Measurements from ENCODE around the gene PHTF2. TPM values are rescaled to one million over a fixed set of nuclear protein-coding genes. Genes with fewer than 3 reads are reported as not detected.

The PHTF2 gene
- total and polyA plus RNA-seq, 2 experiments from 2014 or later: 22.0 to 29.9 TPM

GRCh38 chr7:77786741-77787140 is 11.8 kb upstream of the PHTF2 start:
- DNase-seq: no peak
- TF ChIP-seq EZH2 (IDR thresholded peaks at IDR 0.05; ENCODE audit: insufficient read depth, poor library complexity, severe bottlenecking) (no peak), EZH2phosphoT487 (IDR thresholded peaks at IDR 0.05; ENCODE audit: insufficient read depth, low read depth) (no peak)
- Histone ChIP-seq H3K4me3 (no peak overlapping the region), H3K27me3 (replicated peaks; ENCODE audit: insufficient read depth) (no peaks in the 10 kb centered on the region), H3F3A (ENCODE audit: insufficient read depth) (no peaks in the 10 kb centered on the region), H3K9me3 (ENCODE audit: low read depth) (no peaks in the 10 kb centered on the region), H4K20me1 (ENCODE audit: insufficient read depth) (no peaks in the 10 kb centered on the region), H3K9me2 (ENCODE audit: insufficient read depth) (no peaks in the 10 kb centered on the region), H3K9ac (no peak overlapping the region), H3K4me2 (ENCODE audit: unreplicated experiment) (no peak overlapping the region), H3K27ac (no peak overlapping the region), H3K36me3 (ENCODE audit: low read depth) (0 out of 2 replicates have a peak, but pooled peaks cover 8% of the 10 kb centered on the region), H3K4me1 (ENCODE audit: insufficient read depth) (no peaks in the 10 kb centered on the region), H3K79me2 (ENCODE audit: insufficient read depth) (no peaks in the 10 kb centered on the region), H2AFZ (no peak overlapping the region)
- in situ Hi-C loops (cut with MboI): no loop called here

- H3K9me2 ChIP-seq (ENCODE audit: insufficient read depth): no peaks in the 10 kb centered on the region
- H4K20me1 ChIP-seq (ENCODE audit: insufficient read depth): no peaks in the 10 kb centered on the region
- no peak overlapping the region for H3K4me2 ChIP-seq (ENCODE audit: unreplicated experiment)
- TF ChIP-seq EZH2phosphoT487 (IDR thresholded peaks at IDR 0.05; ENCODE audit: insufficient read depth, low read depth) (no peak), EZH2 (IDR thresholded peaks at IDR 0.05; ENCODE audit: insufficient read depth, poor library complexity, severe bottlenecking) (no peak)
- H3K79me2 ChIP-seq (ENCODE audit: insufficient read depth): peaks cover 3% of the 10 kb centered on the region
- H3K27me3 ChIP-seq (replicated peaks; ENCODE audit: insufficient read depth): no peaks in the 10 kb centered on the region
- no peak overlapping the region for H3K27ac ChIP-seq
- no peaks in the 10 kb centered on the region for H3K9me3 ChIP-seq (ENCODE audit: low read depth)
- no peak overlapping the region for H2AFZ ChIP-seq
- no peaks in the 10 kb centered on the region for H3K36me3 ChIP-seq (ENCODE audit: low read depth)
- 93 to 97% methylated on average over 2 of the region's 2 CpGs for WGBS, 2 experiments (ENCODE audit: low coverage in 1 of 2, low lambda C conversion rate in 2 of 2, missing lambda C conversion rate in 2 of 2)
- H3K4me3 ChIP-seq: no peak overlapping the region
- no peaks in the 10 kb centered on the region for H3F3A ChIP-seq (ENCODE audit: insufficient read depth)
- H3K4me1 ChIP-seq (ENCODE audit: insufficient read depth): no peaks in the 10 kb centered on the region
- DNase-seq: no peak
- in situ Hi-C loops (cut with MboI): no loop called here
- H3K9ac ChIP-seq: no peak overlapping the region
Measured at GRCh38 chr7:77788327-77788902, 10.2 kb upstream of the PHTF2 start.

GRCh38 chr7:77791336-77791735 is 7.2 kb upstream of the PHTF2 start:
- TF ChIP-seq EZH2phosphoT487 (IDR thresholded peaks at IDR 0.05; ENCODE audit: insufficient read depth, low read depth) (no peak), EZH2 (IDR thresholded peaks at IDR 0.05; ENCODE audit: insufficient read depth, poor library complexity, severe bottlenecking) (no peak)
- Histone ChIP-seq H3F3A (ENCODE audit: insufficient read depth) (no peaks in the 10 kb centered on the region), H3K9ac (no peak overlapping the region), H3K36me3 (ENCODE audit: low read depth) (no peaks in the 10 kb centered on the region; the same call in 1 of the 2 replicates), H4K20me1 (ENCODE audit: insufficient read depth) (no peaks in the 10 kb centered on the region), H3K27ac (no peak overlapping the region), H2AFZ (no peak overlapping the region), H3K9me3 (ENCODE audit: low read depth) (no peaks in the 10 kb centered on the region), H3K79me2 (ENCODE audit: insufficient read depth) (peaks cover 33% of the 10 kb centered on the region), H3K9me2 (ENCODE audit: insufficient read depth) (no peaks in the 10 kb centered on the region), H3K4me1 (ENCODE audit: insufficient read depth) (peaks cover 2% of the 10 kb centered on the region; the same call in 1 of the 2 replicates), H3K4me3 (no peak overlapping the region), H3K27me3 (replicated peaks; ENCODE audit: insufficient read depth) (no peaks in the 10 kb centered on the region), H3K4me2 (ENCODE audit: unreplicated experiment) (no peak overlapping the region)
- DNase-seq: no peak
- in situ Hi-C loops (cut with MboI): no loop called here
- 88% methylated on average over 6 of the region's 6 CpGs for WGBS, 2 experiments (ENCODE audit: low coverage in 1 of 2, low lambda C conversion rate in 2 of 2, missing lambda C conversion rate in 2 of 2)

- Histone ChIP-seq H3F3A (ENCODE audit: insufficient read depth) (no peaks in the 10 kb centered on the region), H3K27me3 (replicated peaks; ENCODE audit: insufficient read depth) (no peaks in the 10 kb centered on the region), H3K9ac (no peak overlapping the region), H3K36me3 (ENCODE audit: low read depth) (no peaks in the 10 kb centered on the region; the same call in 1 of the 2 replicates), H4K20me1 (ENCODE audit: insufficient read depth) (no peaks in the 10 kb centered on the region), H3K79me2 (ENCODE audit: insufficient read depth) (peaks cover 39% of the 10 kb centered on the region), H2AFZ (no peak overlapping the region), H3K9me3 (ENCODE audit: low read depth) (no peaks in the 10 kb centered on the region), H3K4me3 (no peak overlapping the region), H3K27ac (no peak overlapping the region), H3K4me1 (ENCODE audit: insufficient read depth) (peaks cover 8% of the 10 kb centered on the region), H3K9me2 (ENCODE audit: insufficient read depth) (no peaks in the 10 kb centered on the region), H3K4me2 (ENCODE audit: unreplicated experiment) (no peak overlapping the region)
- TF ChIP-seq EZH2 (IDR thresholded peaks at IDR 0.05; ENCODE audit: insufficient read depth, poor library complexity, severe bottlenecking) (no peak), EZH2phosphoT487 (IDR thresholded peaks at IDR 0.05; ENCODE audit: insufficient read depth, low read depth) (no peak)
- no peak for DNase-seq
- 96 to 100% methylated on average over 2 of the region's 2 CpGs for whole genome bisulfite sequencing, 2 experiments (ENCODE audit: low coverage in 1 of 2, low lambda C conversion rate in 2 of 2, missing lambda C conversion rate in 2 of 2)
- in situ Hi-C loops (cut with MboI): no loop called here
Measured at GRCh38 chr7:77791956-77792355, 6.6 kb upstream of the PHTF2 start.

GRCh38 chr7:77794000-77794399 is 4.6 kb upstream of the PHTF2 start:
- Histone ChIP-seq H3F3A (ENCODE audit: insufficient read depth) (no peaks in the 10 kb centered on the region), H4K20me1 (ENCODE audit: insufficient read depth) (no peaks in the 10 kb centered on the region), H3K79me2 (ENCODE audit: insufficient read depth) (peaks cover 50% of the 10 kb centered on the region), H2AFZ (no peak overlapping the region), H3K4me2 (ENCODE audit: unreplicated experiment) (no peak overlapping the region), H3K9me3 (ENCODE audit: low read depth) (no peaks in the 10 kb centered on the region), H3K27ac (no peak overlapping the region), H3K4me3 (no peak overlapping the region), H3K27me3 (replicated peaks; ENCODE audit: insufficient read depth) (no peaks in the 10 kb centered on the region), H3K9me2 (ENCODE audit: insufficient read depth) (no peaks in the 10 kb centered on the region), H3K9ac (no peak overlapping the region), H3K4me1 (ENCODE audit: insufficient read depth) (peaks cover 12% of the 10 kb centered on the region), H3K36me3 (ENCODE audit: low read depth) (no peaks in the 10 kb centered on the region; the same call in 1 of the 2 replicates)
- no peak for DNase-seq
- in situ Hi-C loops (cut with MboI): no loop called here
- no peak for TF ChIP-seq EZH2 (IDR thresholded peaks at IDR 0.05; ENCODE audit: insufficient read depth, poor library complexity, severe bottlenecking)
- no peak for TF ChIP-seq EZH2phosphoT487 (IDR thresholded peaks at IDR 0.05; ENCODE audit: insufficient read depth, low read depth)
- 88 to 93% methylated on average over 4 of the region's 4 CpGs for WGBS, 2 experiments (ENCODE audit: low coverage in 1 of 2, low lambda C conversion rate in 2 of 2, missing lambda C conversion rate in 2 of 2)
